ENCODE data around the gene SLC16A11.
"Not testable (repeated sequence)": the region's sequence is repeated elsewhere in the genome, so short reads cannot be mapped to it uniquely, and the experiment has no call there.

- not testable (repeated sequence) for TF ChIP-seq POLR2A, POLR2AphosphoS5 (IDR thresholded peaks at IDR 0.05)
- TF ChIP-seq, protein P1, sequence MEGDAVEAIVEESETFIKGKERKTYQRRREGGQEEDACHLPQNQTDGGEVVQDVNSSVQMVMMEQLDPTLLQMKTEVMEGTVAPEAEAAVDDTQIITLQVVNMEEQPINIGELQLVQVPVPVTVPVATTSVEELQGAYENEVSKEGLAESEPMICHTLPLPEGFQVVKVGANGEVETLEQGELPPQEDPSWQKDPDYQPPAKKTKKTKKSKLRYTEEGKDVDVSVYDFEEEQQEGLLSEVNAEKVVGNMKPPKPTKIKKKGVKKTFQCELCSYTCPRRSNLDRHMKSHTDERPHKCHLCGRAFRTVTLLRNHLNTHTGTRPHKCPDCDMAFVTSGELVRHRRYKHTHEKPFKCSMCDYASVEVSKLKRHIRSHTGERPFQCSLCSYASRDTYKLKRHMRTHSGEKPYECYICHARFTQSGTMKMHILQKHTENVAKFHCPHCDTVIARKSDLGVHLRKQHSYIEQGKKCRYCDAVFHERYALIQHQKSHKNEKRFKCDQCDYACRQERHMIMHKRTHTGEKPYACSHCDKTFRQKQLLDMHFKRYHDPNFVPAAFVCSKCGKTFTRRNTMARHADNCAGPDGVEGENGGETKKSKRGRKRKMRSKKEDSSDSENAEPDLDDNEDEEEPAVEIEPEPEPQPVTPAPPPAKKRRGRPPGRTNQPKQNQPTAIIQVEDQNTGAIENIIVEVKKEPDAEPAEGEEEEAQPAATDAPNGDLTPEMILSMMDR (IDR thresholded peaks at IDR 0.05), result not testable (repeated sequence)
These were observed 3.0 kb upstream of the SLC16A11 start for GRCh38 chr17:7046725-7047397.
